IPS-NIHi7 (cell line): ENCODE results near the gene BRMS1.

Source experiments
- DNase-seq: peaks from one replicate; pipeline ENCODE4 v3.0.0; 2012; ENCODE audit warnings: mixed read lengths; ENCODE audit errors: extremely low spot score

The BRMS1 gene

DNA sequence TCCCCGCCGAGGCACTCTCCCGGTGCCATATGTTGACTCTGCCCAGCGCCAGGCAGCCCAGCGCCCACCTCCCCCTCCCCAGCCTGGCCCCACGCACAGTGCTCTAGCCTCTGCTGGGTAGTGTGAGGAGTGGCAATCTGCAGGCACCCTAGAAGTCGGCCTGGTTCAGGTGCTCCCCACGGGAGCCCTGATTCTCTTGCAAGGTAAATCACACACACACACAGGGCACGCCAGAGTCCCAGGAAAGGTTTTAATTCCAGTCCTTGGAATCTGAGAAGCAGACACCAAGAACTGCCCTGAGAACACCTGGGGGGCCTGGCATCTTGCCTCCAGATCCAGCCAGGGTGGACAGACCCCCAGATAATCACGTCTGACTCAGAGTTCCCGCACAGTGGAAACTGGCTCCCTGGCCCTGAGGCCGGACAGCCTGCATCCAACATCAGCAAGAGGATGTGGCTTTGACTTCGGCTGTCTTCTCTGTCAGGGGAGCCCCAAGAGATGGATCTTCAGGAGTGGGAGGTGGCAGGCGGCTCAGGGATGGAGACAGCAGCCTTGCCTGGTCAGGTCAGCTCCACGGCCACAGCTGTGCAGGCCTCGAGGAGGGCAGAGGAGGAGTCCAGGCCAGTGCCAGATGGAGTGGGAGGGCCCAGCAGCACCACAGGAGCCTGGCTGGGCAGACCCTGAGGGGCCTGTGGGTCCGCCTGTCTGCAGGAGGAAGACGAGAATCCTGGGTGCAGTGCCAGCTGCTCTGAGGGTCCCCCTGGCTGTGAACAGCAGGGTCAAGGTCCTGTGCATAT is 7.6 kb downstream of the BRMS1 start:
- DNase-seq: no peak

DNA sequence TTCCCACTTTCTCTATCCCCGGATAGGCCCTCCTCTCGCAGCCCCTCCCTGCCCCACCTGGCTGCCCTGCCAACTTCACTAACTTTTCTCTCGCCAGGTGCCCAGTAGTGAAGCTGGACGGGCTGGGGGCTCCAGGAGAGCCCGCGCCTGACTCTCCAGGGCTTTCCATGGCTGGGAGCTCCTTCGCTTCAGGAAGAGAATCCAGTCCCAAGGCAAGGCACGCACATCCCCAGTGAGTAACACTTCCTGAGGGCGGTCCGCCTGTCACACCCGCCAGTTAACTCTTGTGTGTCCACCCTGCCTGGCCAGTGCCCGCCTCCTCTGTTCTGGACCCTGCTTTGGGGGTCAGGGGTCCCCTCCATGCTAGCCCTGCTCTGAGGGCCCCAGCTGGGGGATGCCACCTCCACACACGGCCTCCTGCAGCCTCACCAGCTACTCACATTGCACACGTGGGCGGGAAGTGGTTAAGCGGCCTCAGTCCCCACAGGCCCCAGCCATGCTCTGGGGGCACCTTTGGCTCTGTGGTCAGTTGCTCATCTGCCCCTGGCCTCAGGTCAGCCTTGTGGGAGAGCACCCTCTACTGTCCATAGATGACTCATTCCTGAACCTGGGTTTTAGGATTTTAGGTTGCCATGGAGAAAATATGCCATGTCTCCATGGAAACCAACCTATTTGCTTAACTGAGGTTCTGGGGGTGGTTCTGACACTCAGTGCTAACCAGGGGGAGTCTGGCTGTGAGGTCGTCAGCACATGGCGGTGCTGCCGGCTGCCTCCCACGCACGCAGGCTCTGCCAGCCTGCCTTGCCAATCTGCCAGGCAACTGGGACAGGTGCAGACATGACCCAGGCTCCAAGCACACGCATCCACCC is 8.4 kb downstream of the BRMS1 start, which contains the start of gene RIN1:
Gene RIN1 (minus strand): TSS at position 201 of the 869 bp plus-strand sequence. CDS start 32 bp downstream, at position 169.
- DNase-seq: peak; percentile 84

DNA sequence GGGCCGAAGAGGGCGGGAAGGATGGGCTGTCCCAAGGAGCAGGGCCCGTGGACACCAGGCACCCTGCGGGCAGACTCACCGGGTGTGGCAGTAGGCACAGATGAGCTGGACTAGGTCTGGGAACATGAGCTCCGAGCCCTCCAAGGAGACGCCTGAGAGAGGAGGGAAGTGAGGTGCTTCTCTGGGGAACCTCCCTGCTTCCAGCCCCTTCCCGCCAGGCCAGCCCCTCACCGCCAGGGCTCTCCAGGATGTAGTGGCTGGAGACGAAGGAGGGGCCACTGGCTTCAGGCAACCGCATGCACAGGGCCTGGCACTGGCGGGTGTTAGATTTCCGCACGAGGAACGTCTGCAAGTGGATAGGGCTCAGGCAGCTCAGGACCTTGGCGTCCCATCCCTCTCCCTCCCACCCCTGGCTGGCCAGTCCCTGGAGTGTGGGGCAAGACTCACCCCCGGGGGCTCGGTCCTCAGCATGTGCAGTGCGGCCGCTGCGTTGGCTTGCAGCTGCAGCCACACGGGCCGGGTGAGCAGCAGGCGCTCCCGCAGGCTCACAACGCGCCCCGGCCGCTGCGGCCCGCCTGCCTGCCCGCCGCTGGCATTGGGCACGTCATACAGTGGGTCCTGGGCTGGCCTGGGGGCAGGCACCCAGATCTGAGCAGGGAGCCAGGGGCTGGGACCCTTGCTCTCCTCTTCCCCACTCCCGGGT is 9.2 kb downstream of the BRMS1 start:
- DNase-seq: peak; percentile 64

DNA sequence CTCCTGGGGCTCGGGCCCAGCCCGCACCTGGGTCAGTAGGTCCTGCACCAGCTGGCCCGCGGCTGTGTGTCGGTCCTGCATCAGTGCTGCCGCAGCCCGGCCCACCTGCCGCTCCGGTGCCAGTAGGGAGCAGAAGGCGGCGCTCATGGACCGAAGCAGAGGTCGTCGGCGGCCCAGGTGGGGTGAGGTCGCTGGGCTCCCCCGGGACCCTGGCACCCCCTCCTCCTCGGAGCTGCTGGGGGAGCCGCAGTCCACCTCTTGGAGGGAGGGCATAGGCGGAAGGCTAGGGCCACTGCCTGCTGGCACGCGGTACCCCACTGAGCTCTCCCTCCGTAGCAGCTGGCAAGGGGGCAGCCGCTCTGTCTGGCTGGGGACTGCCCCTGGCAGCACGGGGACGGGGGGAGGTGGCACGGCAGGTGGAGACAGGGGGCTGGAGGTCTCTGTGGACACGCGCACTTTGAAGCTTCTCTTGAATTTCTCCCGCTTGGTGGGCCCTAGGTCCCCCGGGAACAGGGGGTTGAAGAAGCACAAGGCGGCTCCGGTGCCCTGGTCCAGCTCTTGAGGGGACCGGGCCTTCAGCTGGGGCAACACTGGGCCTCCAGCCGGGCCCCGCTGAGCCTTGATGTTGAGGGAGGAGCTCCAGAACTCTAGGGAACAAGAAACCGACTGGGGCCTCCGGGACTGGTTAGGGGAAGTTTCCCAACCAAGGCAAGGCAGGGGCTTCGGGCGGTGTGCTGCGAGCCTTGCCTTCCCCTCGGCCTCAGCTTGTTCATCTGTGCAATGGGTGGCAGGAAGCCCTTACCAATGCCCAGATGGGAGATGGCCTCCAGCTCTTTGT is 10.1 kb downstream of the BRMS1 start:
- DNase-seq: no peak

DNA sequence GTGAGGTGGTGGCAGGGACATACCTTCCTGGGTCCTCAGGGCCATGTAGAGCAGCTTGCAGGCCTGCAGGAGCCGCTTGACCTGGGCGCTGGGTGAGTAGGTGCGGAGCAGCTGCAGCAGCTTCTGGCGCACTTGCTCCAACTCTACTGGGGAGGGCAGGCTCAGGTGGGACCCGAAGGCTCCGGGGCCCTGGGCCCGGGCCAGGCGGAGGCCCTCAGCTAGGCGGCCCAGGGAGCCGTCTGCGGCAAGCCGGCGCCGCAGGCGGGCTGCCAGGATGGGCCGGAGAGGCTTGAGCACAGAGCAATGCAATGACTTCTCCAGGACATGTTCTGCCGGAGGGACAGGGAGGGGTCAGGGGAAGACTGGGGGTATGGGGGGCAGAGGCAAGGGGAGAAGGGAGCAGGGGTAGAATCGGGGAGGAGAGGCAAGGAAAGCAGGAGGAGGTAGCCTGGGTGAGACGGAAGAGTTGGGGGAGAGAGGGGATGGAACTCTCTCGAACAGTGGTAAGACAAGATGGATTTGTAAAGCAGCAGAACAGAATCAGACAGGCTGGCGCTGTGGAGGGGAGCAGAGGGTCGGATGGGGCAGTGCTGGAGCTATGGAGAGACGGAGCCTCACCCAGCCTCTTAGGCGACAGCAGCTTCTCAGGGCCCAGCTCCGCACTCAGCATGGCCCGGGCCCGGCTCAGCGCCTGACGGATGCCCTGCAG is 10.9 kb downstream of the BRMS1 start:
- DNase-seq: no peak

DNA sequence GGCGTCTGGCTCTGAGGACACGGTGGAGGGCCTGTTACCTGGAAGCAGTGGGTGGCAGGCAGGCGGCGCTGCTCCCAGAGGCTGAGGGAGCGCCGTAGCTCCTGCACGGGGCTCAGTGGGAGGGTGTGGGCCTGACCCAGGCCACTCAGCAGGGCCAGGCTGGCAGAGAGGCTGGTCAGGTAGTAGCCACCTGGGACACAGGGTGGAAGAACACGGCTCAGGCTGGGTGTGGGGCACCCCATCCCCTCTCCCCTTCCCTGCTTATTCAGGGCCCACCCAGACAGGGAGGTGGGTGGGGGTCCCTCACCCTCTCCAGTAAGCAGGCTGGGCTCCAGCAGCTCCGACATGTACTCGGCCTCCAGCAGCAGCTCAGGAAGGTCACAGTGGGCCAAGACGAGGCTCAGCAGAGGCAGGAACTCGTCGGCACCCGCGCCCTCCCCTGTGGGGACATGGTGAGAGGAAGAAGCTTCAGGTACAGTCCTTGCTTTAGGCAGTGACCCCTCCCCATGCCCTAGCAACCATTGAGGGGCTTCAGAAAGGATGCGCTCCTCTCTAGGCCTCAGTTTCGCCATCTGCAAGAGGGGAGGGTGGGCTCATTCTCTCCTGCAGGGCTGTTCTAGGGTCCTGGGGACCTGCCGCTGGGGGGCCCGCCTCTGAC is 11.6 kb downstream of the BRMS1 start:
- no peak for DNase-seq

DNA sequence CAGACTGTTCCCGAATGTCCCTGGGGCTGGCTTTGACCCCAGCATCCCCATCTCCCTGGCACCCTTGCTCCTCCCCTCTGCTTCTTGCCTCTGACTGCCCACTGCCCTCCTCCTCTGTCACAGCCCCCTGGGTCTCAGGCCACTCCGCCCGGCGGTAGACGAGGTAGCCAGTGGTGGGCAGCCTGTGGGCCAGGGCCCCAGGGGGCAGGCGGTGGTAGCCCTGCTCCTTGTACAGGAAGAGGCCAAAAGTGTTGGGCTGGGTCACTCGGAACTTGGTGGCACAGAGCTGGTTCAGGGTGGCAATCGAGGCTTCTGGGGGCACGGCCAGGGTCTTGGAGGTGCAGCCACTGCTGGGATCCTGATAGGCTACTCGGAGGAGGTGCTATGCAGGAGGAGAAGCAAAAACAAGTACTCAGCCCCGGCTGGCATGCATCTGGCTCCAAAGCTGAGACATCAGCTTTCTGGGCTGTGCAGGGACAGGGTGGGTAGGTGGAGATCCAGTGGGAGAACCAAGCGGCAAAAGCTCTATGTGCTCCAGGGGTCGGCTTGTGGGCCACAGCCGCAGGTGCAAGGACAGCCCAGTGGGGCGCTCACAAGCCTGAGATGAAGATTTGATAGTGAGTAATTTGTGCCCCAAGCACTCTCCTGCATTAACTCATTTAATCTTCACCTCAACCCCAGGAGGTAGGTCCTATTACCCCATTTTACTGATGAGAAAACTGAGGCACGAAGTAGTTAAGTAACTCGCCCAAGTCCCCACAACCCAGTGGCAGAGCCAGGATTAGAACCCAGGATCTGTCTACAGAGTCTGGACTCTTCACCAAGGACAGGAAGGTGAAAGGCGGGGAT is 12.3 kb downstream of the BRMS1 start:
- no peak for DNase-seq

DNA sequence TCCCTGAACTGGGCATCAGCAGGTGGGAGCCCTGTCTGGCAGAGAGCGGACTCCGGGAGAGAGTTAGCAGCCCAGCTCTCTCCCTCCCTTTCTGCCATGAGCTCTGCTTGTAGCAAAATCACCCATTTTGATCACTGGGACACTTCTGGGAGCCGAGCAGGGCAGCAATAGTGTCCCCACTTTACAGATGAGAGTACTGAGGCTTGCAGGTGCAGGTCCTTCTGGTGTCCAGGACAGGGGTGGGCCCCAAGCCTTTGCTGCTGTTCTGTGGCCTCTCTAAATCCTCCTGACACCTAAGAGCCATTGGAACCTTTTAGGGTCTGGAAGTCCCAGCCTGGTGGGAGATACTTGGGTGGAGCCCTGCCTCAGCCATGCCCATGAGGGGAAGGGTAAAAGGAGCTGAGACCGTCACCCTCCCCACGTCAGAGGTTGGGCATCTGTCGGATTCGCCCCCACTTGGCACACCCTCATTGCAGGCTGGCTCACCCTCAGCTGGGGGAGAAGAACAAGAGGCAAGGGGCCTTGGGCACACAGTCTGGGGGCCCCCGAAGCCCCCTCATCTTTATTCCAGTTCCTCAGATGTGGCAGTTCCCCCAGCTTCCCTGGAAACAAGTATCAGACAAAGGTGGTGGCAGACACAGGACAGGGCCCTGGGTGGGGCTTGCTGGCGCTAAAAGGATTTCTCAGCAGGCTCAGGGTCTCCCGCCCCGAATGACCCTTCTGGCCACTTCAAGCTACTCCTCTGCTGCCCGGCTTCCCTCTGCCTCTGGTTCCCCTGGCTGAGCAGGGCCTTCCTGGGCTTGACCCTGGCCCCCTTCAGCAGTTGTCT is 13.1 kb downstream of the BRMS1 start:
- no peak for DNase-seq

DNA sequence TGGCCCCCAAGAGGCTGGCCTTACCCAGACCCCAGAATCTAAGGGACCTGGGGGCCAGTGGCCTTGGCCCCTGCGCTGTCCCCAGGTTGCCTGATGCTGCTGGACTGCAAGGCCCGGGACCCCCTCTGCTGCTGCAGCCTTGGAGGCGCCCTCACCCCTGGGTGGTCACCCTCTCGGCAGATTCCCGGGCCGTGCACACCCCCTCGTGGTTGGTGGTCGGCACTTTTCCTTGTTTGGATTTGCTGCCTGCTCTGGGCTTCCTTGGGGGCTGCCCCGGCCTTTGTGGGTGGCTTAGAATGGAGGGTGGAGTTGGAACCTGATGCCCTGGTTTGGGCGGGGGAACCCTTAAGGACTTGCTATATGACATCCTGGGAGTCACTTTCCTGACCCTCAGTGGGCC is 14.0 kb downstream of the BRMS1 start:
- no peak for DNase-seq

DNA sequence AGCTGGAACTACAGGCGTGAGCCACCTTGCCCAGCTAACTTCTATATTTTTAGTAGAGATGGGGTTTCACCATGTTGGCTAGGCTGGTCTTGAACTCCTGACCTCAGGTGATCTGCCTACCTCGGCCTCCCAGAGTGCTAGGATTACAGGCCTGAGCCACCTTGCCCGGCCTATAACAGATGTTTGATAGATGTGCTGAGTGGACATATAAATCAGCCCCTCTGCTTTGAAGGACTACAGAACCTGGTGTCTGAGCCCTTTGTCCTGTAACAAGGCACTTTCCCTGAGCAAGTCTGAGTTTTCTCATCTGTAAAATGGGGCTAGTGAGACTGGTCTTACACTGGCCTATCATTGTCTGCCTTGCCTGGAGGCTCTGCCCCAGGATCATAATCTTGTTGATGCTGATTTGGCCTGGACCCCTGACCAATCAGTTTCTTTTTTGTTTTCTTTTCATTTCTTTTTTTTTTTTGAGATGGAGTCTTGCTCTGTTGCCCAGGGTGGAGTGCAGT is 15.7 kb downstream of the BRMS1 start:
- DNase-seq: no peak

DNA sequence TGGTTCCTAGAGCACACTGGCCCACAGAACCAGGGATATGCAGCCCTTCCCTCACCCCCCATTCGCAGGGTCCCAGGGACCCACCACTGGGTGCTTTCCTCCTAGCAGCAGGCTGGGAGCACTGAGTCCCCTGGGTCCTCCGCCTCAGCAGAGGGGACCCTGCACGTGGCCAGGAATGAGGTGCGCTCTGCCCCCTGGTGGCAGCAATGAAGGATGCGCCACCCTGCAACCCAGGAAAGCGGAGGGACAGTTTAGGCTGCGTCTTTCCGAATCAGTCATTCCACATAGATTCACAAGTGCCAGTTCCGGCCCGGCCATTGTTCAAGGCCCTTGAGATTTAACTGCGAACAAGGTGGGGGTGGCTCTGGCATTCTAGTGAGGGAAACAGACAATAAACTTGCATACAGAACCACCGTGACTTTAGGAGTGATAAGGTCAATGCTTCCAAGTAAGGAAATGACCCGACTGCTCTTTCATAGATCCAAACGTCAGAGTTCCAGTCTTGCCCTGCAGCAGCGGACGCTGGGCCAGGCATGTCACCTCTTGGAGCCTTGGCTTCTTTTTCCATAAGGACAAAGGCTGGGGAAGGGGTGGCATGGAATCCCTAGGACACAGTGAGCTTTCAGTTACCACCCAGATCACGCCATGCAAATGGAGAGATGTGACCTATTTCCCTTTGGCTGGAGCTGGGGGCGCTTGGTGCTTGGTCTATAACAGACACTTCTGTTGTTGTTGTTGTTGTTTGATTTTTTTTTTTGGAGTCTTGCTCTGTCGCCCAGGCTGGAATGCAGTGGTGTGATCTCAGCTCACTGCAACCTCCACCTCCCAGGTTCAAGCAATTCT is 16.4 kb downstream of the BRMS1 start:
- peak; percentile 87 for DNase-seq

DNA sequence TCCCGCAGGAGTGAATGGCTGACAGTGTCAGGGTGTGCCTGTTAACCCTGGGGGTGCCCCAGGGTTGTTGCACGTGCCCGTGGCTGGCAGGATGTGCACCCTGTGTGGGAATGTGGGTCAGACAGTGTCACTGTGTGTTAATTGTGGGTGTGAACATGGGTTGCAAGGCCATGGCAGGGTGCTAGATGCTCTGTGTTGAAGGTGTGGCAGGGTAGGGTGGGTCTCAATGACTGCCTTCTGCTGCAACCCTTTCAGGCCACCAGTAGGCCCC is 16.9 kb downstream of the BRMS1 start:
- DNase-seq: no peak

DNA sequence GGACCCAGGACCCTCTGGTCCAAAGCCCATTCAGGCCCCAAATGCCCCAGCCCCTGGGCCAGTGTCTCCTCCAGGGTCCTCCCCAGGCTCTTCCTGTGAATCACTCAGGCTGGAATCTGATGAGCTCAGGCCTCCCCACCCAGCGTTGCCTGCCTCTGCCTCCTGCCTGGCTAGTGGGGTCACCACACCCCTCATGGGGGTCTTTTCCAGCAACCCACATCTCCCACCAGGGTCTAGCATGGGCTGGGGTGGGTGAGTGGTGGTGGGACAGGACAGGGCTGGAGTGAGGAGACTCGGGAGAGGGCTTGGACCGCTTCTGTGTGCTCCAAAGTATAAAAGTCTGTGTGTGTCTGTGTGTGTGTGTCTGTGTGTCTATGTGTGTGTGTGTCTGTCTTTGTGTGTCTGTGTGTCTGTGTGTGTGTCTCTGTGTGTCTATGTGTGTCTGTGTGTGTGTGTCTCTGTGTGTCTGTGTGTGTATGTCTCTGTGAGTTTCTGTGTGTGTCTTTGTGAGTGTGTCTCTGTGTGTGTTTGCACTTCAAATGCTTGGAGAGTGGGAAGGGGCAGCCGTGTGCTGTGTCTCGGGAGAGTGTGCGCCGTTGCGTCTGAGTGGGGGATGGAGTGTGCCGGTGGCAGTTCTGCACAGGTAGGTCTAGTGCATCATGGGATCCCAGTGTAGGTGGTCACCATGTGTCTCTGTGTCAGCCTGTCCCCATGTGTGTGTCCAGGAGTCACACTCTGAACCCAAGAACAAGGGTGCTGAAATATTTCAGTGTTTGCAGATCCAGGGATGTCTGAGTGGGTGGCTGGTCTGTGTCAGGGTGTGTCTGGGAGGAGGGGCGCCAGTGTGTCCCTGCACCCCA is 17.5 kb downstream of the BRMS1 start:
- DNase-seq: no peak

DNA sequence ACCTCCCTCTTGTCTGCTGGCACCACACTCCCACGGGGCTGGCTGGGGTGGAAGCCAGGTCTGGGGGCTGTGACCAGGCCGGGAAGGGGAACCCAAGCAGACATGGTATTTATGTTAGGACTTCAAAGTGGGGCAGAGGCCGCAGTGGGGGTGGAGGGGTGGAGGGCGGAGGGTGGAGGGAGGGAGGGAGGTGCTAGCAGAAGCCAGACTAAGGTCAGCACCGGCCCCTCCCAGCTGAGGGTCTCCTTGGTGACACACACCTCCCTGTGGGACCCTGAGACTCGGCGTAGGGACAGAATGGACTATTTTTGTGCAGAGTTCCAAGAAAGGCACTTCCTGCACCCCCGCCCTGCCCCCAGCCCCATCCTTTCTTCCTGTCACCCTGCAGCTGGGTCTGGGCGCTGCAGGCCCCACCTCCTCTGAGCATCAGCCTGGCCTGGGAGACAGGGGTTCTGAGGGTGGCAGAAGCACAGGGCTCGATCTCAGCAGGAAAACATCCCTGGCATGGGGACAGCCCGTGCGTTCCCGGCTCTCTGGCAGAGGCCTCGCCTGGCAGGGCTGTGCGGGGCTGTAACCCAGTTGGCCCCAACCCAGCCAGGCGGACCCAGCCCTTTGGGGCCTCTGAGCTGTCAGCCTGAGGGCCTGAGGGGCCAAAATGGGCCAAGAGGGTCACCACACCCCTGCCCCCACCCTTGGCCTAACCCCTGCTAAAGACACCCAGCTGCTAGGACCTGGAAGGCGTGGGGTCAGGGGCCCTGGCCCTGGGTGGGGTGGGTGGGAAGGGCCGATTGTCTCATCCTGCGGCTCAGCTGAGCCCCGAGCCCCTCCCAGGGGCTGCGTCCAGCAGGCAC is 18.4 kb downstream of the BRMS1 start:
- DNase-seq: no peak

DNA sequence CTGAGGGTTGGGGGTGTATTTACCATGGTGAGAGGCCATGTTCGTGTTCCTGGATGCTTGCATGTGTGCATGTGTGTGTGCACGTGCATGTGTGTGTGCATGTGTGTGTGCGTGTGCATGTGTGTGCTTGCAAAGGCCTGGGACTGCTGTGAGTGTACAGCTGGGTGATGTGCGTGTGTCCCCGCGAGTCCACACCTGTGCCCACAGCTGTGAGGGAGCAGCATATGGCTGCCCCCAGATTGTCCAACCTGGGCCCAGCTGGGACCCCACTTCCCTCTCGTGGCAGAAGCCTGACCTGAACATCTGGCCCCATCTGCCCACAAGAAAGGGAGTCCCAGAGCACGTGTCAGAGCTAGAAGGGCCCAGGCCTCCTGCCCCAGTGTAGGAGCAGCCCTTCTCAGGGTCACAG is 19.6 kb downstream of the BRMS1 start:
- no peak for DNase-seq

DNA sequence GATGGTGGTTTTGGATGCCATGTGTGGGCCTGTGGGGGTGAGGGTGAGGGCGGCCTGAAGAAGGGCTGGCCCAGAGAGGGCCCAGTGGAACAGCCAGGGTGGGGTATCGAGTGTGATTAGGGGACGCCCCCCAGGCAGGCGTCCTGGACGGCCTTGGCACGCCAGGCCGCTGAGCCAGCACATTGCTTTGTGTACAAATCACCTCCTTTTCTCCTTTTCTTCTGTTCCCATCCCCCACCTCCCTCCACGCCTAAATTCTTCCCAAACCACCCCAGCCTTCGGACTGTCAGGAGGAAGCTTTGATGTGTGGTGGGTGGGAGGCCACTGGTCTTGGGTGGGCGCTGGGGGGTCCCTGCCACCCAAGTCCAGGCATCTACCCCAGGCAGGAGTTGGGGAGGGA is 20.2 kb downstream of the BRMS1 start:
- DNase-seq: no peak
